ENCODE results near the gene MPND.

DNA sequence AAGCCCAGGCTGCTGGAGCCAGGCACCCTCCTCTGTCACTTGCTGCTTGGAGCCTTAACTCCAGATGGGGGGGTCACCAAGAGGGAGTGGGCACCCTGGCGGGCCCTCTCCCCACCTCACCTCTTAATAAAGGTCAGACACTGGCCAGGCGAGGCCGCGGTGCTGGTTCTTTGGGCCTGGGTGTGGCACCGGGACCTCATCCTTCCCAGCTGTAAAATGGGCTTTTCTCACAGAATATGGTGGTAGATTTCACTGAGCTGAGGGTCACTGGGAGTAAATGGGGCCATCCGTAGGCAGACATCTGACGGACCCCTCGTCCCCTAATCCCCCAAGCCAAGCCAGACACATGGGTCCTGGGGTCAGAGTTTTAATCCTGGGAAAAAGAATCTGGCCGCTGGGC is 19.7 kb upstream of the MPND start:
- TF ChIP-seq, protein P1, sequence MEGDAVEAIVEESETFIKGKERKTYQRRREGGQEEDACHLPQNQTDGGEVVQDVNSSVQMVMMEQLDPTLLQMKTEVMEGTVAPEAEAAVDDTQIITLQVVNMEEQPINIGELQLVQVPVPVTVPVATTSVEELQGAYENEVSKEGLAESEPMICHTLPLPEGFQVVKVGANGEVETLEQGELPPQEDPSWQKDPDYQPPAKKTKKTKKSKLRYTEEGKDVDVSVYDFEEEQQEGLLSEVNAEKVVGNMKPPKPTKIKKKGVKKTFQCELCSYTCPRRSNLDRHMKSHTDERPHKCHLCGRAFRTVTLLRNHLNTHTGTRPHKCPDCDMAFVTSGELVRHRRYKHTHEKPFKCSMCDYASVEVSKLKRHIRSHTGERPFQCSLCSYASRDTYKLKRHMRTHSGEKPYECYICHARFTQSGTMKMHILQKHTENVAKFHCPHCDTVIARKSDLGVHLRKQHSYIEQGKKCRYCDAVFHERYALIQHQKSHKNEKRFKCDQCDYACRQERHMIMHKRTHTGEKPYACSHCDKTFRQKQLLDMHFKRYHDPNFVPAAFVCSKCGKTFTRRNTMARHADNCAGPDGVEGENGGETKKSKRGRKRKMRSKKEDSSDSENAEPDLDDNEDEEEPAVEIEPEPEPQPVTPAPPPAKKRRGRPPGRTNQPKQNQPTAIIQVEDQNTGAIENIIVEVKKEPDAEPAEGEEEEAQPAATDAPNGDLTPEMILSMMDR (IDR thresholded peaks at IDR 0.05) = no peak
- no peak for TF ChIP-seq POLR2A (IDR thresholded peaks at IDR 0.05)

Data from thyroid gland (tissue), 4 donors.